Measurements from ENCODE around the gene THSD4.

- no peak for TF ChIP-seq POLR2AphosphoS5 (IDR thresholded peaks at IDR 0.05; ENCODE audit: insufficient read depth in 1 of 2, low read depth in 1 of 2)
- no peak for TF ChIP-seq CTCF (IDR thresholded peaks at IDR 0.05)
Measured at GRCh38 chr15:71753346-71753745, 638.1 kb downstream of the THSD4 start.
